GM19468 (cell line): ENCODE data around the gene GBP6.
"Not testable (repeated sequence)": the region's sequence is repeated elsewhere in the genome, so short reads cannot be mapped to it uniquely, and the experiment has no call there.

ENCODE experiments used
- ATAC-seq: cut with Tn5 transposase; IDR thresholded peaks from one replicate; pipeline ENCODE4 v1.9.1; 2021; ENCODE audit warnings: mild to moderate bottlenecking, moderate library complexity, moderate number of reproducible peaks; ENCODE audit not compliant: unreplicated experiment; ENCODE audit errors: extremely low read depth

Gene GBP6

GRCh38 chr1:89363638-89364536 is at the start of gene GBP6:
GBP6 (plus strand) TSS chr1:89364059; CDS start chr1:89368552, 4,493 bp downstream.
- ATAC-seq, result no peak

GRCh38 chr1:89322402-89322801 is 41.5 kb upstream of the GBP6 start:
- no peak for ATAC-seq

- ATAC-seq, result no peak
These were observed 32.0 kb upstream of the GBP6 start for GRCh38 chr1:89331890-89332289.

GRCh38 chr1:89332461-89332860 is 31.4 kb upstream of the GBP6 start:
- no peak for ATAC-seq

GRCh38 chr1:89335486-89335885 is 28.4 kb upstream of the GBP6 start:
- no peak for ATAC-seq

- no peak for ATAC-seq
These were observed 26.0 kb upstream of the GBP6 start for GRCh38 chr1:89337903-89338302.

- ATAC-seq, result no peak
These were observed 24.8 kb upstream of the GBP6 start for GRCh38 chr1:89339039-89339438.

- not testable (repeated sequence) for ATAC-seq
These were observed 18.4 kb upstream of the GBP6 start for GRCh38 chr1:89345479-89345878.

- no peak for ATAC-seq
These were observed 16.6 kb upstream of the GBP6 start for GRCh38 chr1:89347296-89347695.

GRCh38 chr1:89350298-89350697 is 13.6 kb upstream of the GBP6 start:
- ATAC-seq, result no peak

- ATAC-seq, result no peak
These were observed 12.1 kb upstream of the GBP6 start for GRCh38 chr1:89351597-89352311.

- ATAC-seq, result no peak
These were observed 11.4 kb upstream of the GBP6 start for GRCh38 chr1:89352421-89352820.

- ATAC-seq, result no peak
These were observed 9.7 kb upstream of the GBP6 start for GRCh38 chr1:89354205-89354604.

- ATAC-seq, result no peak
These were observed 8.8 kb upstream of the GBP6 start for GRCh38 chr1:89355056-89355455.

GRCh38 chr1:89356658-89357400 is 7.0 kb upstream of the GBP6 start:
- no peak for ATAC-seq

- ATAC-seq, result no peak
These were observed 5.5 kb upstream of the GBP6 start for GRCh38 chr1:89358287-89358893.

GRCh38 chr1:89360716-89361115 is 3.1 kb upstream of the GBP6 start:
- no peak for ATAC-seq

GRCh38 chr1:89361681-89362080 is 2.2 kb upstream of the GBP6 start:
- ATAC-seq, result no peak

GRCh38 chr1:89363196-89363595 is 663 bp upstream of the GBP6 start:
- ATAC-seq, result peak; percentile 75

- ATAC-seq, result no peak
These were observed 1.2 kb downstream of the GBP6 start for GRCh38 chr1:89364954-89365550.
